NT2/D1 (cell line): ENCODE results near the gene ETS1.

ENCODE experiments used
- SUZ12 ChIP-seq: IDR thresholded peaks from 2 replicates; pipeline ENCODE4 v1.6.1; 2011; ENCODE audit not compliant: insufficient read length, insufficient read depth; ENCODE audit errors: extremely low read depth
- YY1 ChIP-seq: IDR thresholded peaks from 2 replicates; pipeline ENCODE4 v1.6.1; 2011; ENCODE audit not compliant: insufficient read length, insufficient read depth
- ZNF274 ChIP-seq: IDR thresholded peaks from 2 replicates; pipeline ENCODE4 v1.6.1; 2011; ENCODE audit warnings: mild to moderate bottlenecking, low read depth, low read length

- TF ChIP-seq ZNF274 (no peak), YY1 (no peak), SUZ12 (no peak)
Observed at GRCh38 chr11:128491195-128491936, 96.0 kb downstream of the ETS1 start.
